Effector memory CD4-positive, alpha-beta T cell (primary cell): Measurements from ENCODE around the gene CD96.

Experiments
- DNase-seq, 3 donors: peaks; one replicate each; pipeline ENCODE4 v3.0.0-alpha.2; 2020
- H3K27ac ChIP-seq: 2 replicates; pipeline ENCODE4 v1.7.0; 2013; ENCODE audit warnings: mild to moderate bottlenecking, low read length, moderate library complexity; ENCODE audit not compliant: insufficient read depth, poor library complexity, severe bottlenecking
- H3K27me3 ChIP-seq: replicated peaks from 2 replicates; pipeline ENCODE4 v1.7.0; 2013; ENCODE audit warnings: mild to moderate bottlenecking, low read length; ENCODE audit not compliant: insufficient read depth, control insufficient read depth, poor library complexity, severe bottlenecking
- H3K36me3 ChIP-seq: 2 replicates; pipeline ENCODE4 v1.7.0; 2013; ENCODE audit warnings: mild to moderate bottlenecking, low read length, moderate library complexity; ENCODE audit not compliant: control insufficient read depth, insufficient read depth
- H3K4me1 ChIP-seq: 2 replicates; pipeline ENCODE4 v1.7.0; 2013; ENCODE audit warnings: low read length, mild to moderate bottlenecking; ENCODE audit not compliant: control insufficient read depth, insufficient read depth, poor library complexity, severe bottlenecking
- H3K4me3 ChIP-seq: 2 replicates; pipeline ENCODE4 v1.7.0; 2013; ENCODE audit warnings: low read length, low read depth, mild to moderate bottlenecking; ENCODE audit not compliant: insufficient read depth, poor library complexity, severe bottlenecking
- H3K9me3 ChIP-seq: 2 replicates; pipeline ENCODE4 v1.7.0; 2013; ENCODE audit warnings: mild to moderate bottlenecking, low read length, moderate library complexity; ENCODE audit not compliant: control insufficient read depth

Gene CD96

GRCh38 chr3:111701292-111701906, 159.4 kb downstream of the CD96 start:
- Histone ChIP-seq H3K36me3 (no peaks in the 10 kb centered on the region), H3K9me3 (no peaks in the 10 kb centered on the region), H3K27me3 (no peaks in the 10 kb centered on the region), H3K4me3 (no peak overlapping the region), H3K4me1 (no peaks in the 10 kb centered on the region), H3K27ac (no peak overlapping the region)
- no peak for DNase-seq
